Measurements from ENCODE around the gene PIM3.

- TF ChIP-seq CTCF (IDR thresholded peaks at IDR 0.05) (no peak), POLR2A (IDR thresholded peaks at IDR 0.05) (no peak)
These were observed 10.7 kb upstream of the PIM3 start for GRCh38 chr22:49949914-49950292.

Measured in Peyer's patch (tissue), 4 donors.